ENCODE measurements around the gene YTHDF1. TPM values are rescaled to one million over a fixed set of nuclear protein-coding genes. Genes with fewer than 3 reads are reported as not detected.

YTHDF1 gene
- polyA plus RNA-seq, 1 donor: 31.7 TPM

GRCh38 chr20:63154395-63154794 lies 61.5 kb downstream of the YTHDF1 start:
- DNase-seq: no peak

GRCh38 chr20:63153254-63154221 lies 62.4 kb downstream of the YTHDF1 start:
- no peak for DNase-seq

- DNase-seq: no peak
Measured at GRCh38 chr20:63152322-63153253, 63.3 kb downstream of the YTHDF1 start.

- DNase-seq: no peak
Measured at GRCh38 chr20:63151554-63152321, 64.2 kb downstream of the YTHDF1 start.

GRCh38 chr20:63150911-63151531 lies 64.9 kb downstream of the YTHDF1 start:
- no peak for DNase-seq

GRCh38 chr20:63150391-63150898 lies 65.5 kb downstream of the YTHDF1 start:
- no peak for DNase-seq

- no peak for DNase-seq
Measured at GRCh38 chr20:63149531-63150192, 66.3 kb downstream of the YTHDF1 start.

GRCh38 chr20:63148696-63149095 lies 67.2 kb downstream of the YTHDF1 start:
- DNase-seq: no peak

GRCh38 chr20:63147532-63147931 lies 68.4 kb downstream of the YTHDF1 start:
- no peak for DNase-seq

Other genes starting within 250 kb of the YTHDF1 start
- not detected for gene BHLHE23, start 209.2 kb downstream of the YTHDF1 start, polyA plus RNA-seq (ENCODE audit: insufficient read length)
- gene BIRC7, start 19.8 kb upstream of the YTHDF1 start, polyA plus RNA-seq (ENCODE audit: insufficient read length): not detected
- gene NKAIN4, start 38.3 kb upstream of the YTHDF1 start, polyA plus RNA-seq (ENCODE audit: insufficient read length): 53.5 TPM
- gene ARFGAP1, start 56.7 kb upstream of the YTHDF1 start, polyA plus RNA-seq (ENCODE audit: insufficient read length): 86.1 TPM
- 6.2 TPM for gene COL20A1, start 77.1 kb upstream of the YTHDF1 start, polyA plus RNA-seq (ENCODE audit: insufficient read length)
- 0.25 TPM for gene CHRNA4, start 145.2 kb upstream of the YTHDF1 start, polyA plus RNA-seq (ENCODE audit: insufficient read length)